ENCODE measurements around the gene BIN1.

GRCh38 chr2:127129937-127130336 is 23.0 kb upstream of the BIN1 start:
- no peak for TF ChIP-seq CTCF (IDR thresholded peaks at IDR 0.05 in 4 of 5, conservative IDR thresholded peaks at IDR 0.05 in 1 of 5)
- no peak for TF ChIP-seq POLR2A (IDR thresholded peaks at IDR 0.05)

Data from gastrocnemius medialis (tissue), 4 donors.